SK-N-SH (cell line): ENCODE data around the gene FOCAD. TPM values are rescaled to one million over a fixed set of nuclear protein-coding genes. Genes with fewer than 3 reads are reported as not detected.

Experiments used
- CTCF ChIA-PET: fragments of 300-600, 350-600 bp; formaldehyde crosslinking; extraction: SDS; loops from one replicate; lab custom pipeline; 2021; lab: Yijun Ruan, JAX
- POLR2A ChIA-PET: fragments of 350-600 bp; sonication (Branson Sonifier 250); formaldehyde crosslinking; extraction: SDS; loops from one replicate; lab custom pipeline; 2020; ENCODE audit warnings: antibody characterized with exemption, inconsistent platforms; lab: Yijun Ruan, JAX
- DNase-seq: peaks from one replicate; pipeline ENCODE4 v3.0.0; 2012
- H2AFZ ChIP-seq: fragments of 200-600 bp; sonication (generic); 2 replicates; pipeline ENCODE4 v1.8.1; 2016; ENCODE audit warnings: antibody characterized with exemption, mild to moderate bottlenecking, low read depth
- H3F3A ChIP-seq: fragments of 200-600 bp; sonication (generic); replicated peaks from 2 replicates; pipeline ENCODE3; 2016; ENCODE audit warnings: antibody characterized with exemption, mild to moderate bottlenecking; ENCODE audit not compliant: insufficient read depth
- H3K27ac ChIP-seq, 2 experiments: fragments of 200-500 bp in 1 of 2; fragments of 200-600 bp in 1 of 2; sonication (Bioruptor generic) in 1 of 2; sonication (generic), shearing (Covaris generic) in 1 of 2; 2 replicates each; pipeline versions ENCODE4 v1.5.1 to v1.6.1; 2014 to 2016; ENCODE audit warnings: low read depth in 2 of 2, inconsistent platforms in 1 of 2, low read length in 1 of 2, mild to moderate bottlenecking in 1 of 2, mixed read lengths in 1 of 2
- H3K27me3 ChIP-seq: fragments of 200-600 bp; sonication (generic), shearing (Covaris generic); 2 replicates; pipeline ENCODE4 v1.6.1; 2016; ENCODE audit warnings: mixed run types; ENCODE audit not compliant: insufficient read depth
- H3K36me3 ChIP-seq, 2 experiments: fragments of 200-500 bp in 1 of 2; fragments of 200-600 bp in 1 of 2; sonication (Bioruptor generic) in 1 of 2; sonication (generic) in 1 of 2; replicated peaks in 1 of 2; 2 replicates each; pipeline versions ENCODE3 to v1.5.1; 2014 to 2016; ENCODE audit warnings: low read length in 1 of 2, mild to moderate bottlenecking in 1 of 2; ENCODE audit not compliant: insufficient read depth in 2 of 2, control insufficient read depth in 1 of 2
- H3K4me1 ChIP-seq, 2 experiments: fragments of 200-500 bp in 1 of 2; fragments of 200-600 bp in 1 of 2; sonication (Bioruptor generic) in 1 of 2; sonication (generic), shearing (Covaris generic) in 1 of 2; 2 replicates each; pipeline versions ENCODE4 v1.5.1 to v1.6.1; 2014 to 2016; ENCODE audit warnings: low read depth in 1 of 2, low read length in 1 of 2, mixed run types in 1 of 2; ENCODE audit not compliant: insufficient read depth in 2 of 2, control insufficient read depth in 1 of 2
- H3K4me2 ChIP-seq: fragments of 200-600 bp; sonication (generic), shearing (Covaris generic); 2 replicates; pipeline ENCODE4 v1.6.1; 2017; ENCODE audit warnings: mixed run types
- H3K4me3 ChIP-seq, 2 experiments: fragments of 200-500 bp in 1 of 2; fragments of 200-600 bp in 1 of 2; sonication (Bioruptor generic) in 1 of 2; sonication (generic), shearing (Covaris generic) in 1 of 2; 2 replicates each; pipeline versions ENCODE4 v1.5.1 to v1.8.1; 2014 to 2016; ENCODE audit warnings: low read depth in 2 of 2, inconsistent platforms in 1 of 2, low read length in 1 of 2, mild to moderate bottlenecking in 1 of 2, mixed read lengths in 1 of 2, moderate library complexity in 1 of 2
- H3K79me2 ChIP-seq: fragments of 200-600 bp; sonication (generic); 2 replicates; pipeline ENCODE4 v1.8.1; 2017; ENCODE audit warnings: mild to moderate bottlenecking; ENCODE audit not compliant: insufficient read depth
- H3K9ac ChIP-seq: fragments of 200-600 bp; sonication (generic); 2 replicates; pipeline ENCODE4 v1.6.1; 2017; ENCODE audit warnings: mixed run types
- H3K9me2 ChIP-seq: fragments of 200-600 bp; sonication (generic); 2 replicates; pipeline ENCODE4 v1.6.1; 2017; ENCODE audit warnings: mixed run types
- H3K9me3 ChIP-seq: fragments of 200-600 bp; sonication (generic); 2 replicates; pipeline ENCODE4 v1.6.1; 2017; ENCODE audit warnings: mixed run types, mild to moderate bottlenecking, moderate library complexity
- H4K20me1 ChIP-seq: fragments of 200-600 bp; sonication (generic); 2 replicates; pipeline ENCODE4 v1.6.1; 2017; ENCODE audit warnings: mild to moderate bottlenecking, mixed run types; ENCODE audit not compliant: insufficient read depth
- ELF1 ChIP-seq: IDR thresholded peaks from 2 replicates; pipeline ENCODE4 v1.4.0; 2012
- EP300 ChIP-seq, 2 experiments: IDR thresholded peaks; 2 replicates each; pipeline versions ENCODE4 v1.4.0 to v1.6.1; 2012; ENCODE audit warnings: borderline replicate concordance in 1 of 2, low read depth in 1 of 2, low read length in 1 of 2
- EZH2phosphoT487 ChIP-seq: fragments of 200-600 bp; sonication (generic); IDR thresholded peaks from 2 replicates; pipeline ENCODE4 v1.6.1; 2017; ENCODE audit warnings: low read depth, mixed run types, mild to moderate bottlenecking, antibody characterized with exemption, moderate library complexity, borderline replicate concordance
- FOXJ3 ChIP-seq: sonication (generic); formaldehyde crosslinking; IDR thresholded peaks from 2 replicates; pipeline ENCODE4 v1.5.1; 2020; ENCODE audit warnings: mild to moderate bottlenecking, missing genetic modification reagents
- FOXM1 ChIP-seq: IDR thresholded peaks from 2 replicates; pipeline ENCODE4 v1.4.0; 2012; ENCODE audit warnings: low read depth, mild to moderate bottlenecking
- GABPA ChIP-seq: IDR thresholded peaks from 2 replicates; pipeline ENCODE4 v1.4.0; 2012; ENCODE audit warnings: low read depth, mild to moderate bottlenecking
- MXI1 ChIP-seq: IDR thresholded peaks from 2 replicates; pipeline ENCODE4 v1.6.1; 2012; ENCODE audit warnings: mild to moderate bottlenecking, low read depth, low read length, improper control_type of control experiment
- RXRA ChIP-seq: IDR thresholded peaks from 2 replicates; pipeline ENCODE4 v1.4.0; 2012; ENCODE audit warnings: low read depth, mild to moderate bottlenecking, borderline replicate concordance
- TCF12 ChIP-seq: IDR thresholded peaks from 2 replicates; pipeline ENCODE4 v1.4.0; 2012
- TEAD4 ChIP-seq: IDR thresholded peaks from 2 replicates; pipeline ENCODE4 v1.4.0; 2012; ENCODE audit warnings: mild to moderate bottlenecking, borderline replicate concordance; ENCODE audit not compliant: insufficient read depth
- YY1 ChIP-seq: IDR thresholded peaks from 2 replicates; pipeline ENCODE4 v1.4.0; 2012; ENCODE audit warnings: low read depth, mild to moderate bottlenecking
- WGBS: methylation state at CpG from one replicate; pipeline ENCODE4 v1.1.6; 2017; ENCODE audit warnings: low lambda C conversion rate; 5-methylcytosine and 5-hydroxymethylcytosine counted together
- polyA plus RNA-seq, 3 experiments: library from polyadenylated mRNA; depleted of rRNA; stranded (reverse); fragments of >200 nt; gene quantifications; 2 replicates each; pipeline ENCODE4 v1.2.3, GENCODE V29; 2012
- TF ChIP-seq, protein P1 (sequence below): IDR thresholded peaks from 2 replicates; pipeline ENCODE4 v1.4.0; 2012; ENCODE audit warnings: low read depth, borderline replicate concordance
- TF ChIP-seq, protein P2 (sequence below): IDR thresholded peaks from 2 replicates; pipeline ENCODE4 v1.4.0; 2012; ENCODE audit warnings: low read depth
- TF ChIP-seq, protein P3 (sequence below): IDR thresholded peaks from 2 replicates; pipeline ENCODE4; 2012
- TF ChIP-seq, protein P4 (sequence below): IDR thresholded peaks from 2 replicates; pipeline ENCODE4 v1.4.0; 2012; ENCODE audit warnings: low read depth, borderline replicate concordance

The FOCAD gene
- polyA plus RNA-seq, 1 of the 3 experiments (the other 2 are of a cell fraction): 15.8 TPM

DNA sequence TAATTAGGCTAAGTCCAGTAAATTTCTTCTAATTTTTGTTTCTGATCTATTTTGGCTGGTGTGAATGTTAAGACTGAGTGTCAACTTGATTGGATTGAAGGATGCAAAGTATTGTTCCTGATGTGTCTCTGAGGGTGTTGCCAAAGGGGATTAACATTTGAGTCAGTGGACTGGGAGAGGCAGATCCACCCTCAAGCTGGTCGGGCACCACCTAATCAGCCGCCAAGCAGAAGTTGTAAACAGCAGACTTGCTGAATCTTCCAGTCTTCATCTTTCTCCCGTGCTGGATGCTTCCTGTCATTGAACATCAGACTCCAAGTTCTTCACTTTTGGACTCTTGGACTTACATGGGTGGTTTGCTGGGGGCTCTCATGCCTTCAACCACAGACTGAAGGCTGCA, 40.4 kb upstream of the FOCAD start:
- H3K9me3 ChIP-seq: peaks cover 2% of the 10 kb centered on the region; the same call in 1 of the 2 replicates
- H3K4me3 ChIP-seq: no peak overlapping the region
- DNase-seq: no peak
- H3K9me2 ChIP-seq: no peaks in the 10 kb centered on the region; the same call in 1 of the 2 replicates
- no peaks in the 10 kb centered on the region for H3K36me3 ChIP-seq
- H3K9ac ChIP-seq: no peak overlapping the region
- H4K20me1 ChIP-seq: no peaks in the 10 kb centered on the region
- TF ChIP-seq FOXM1: no peak
- TF ChIP-seq, protein P1, sequence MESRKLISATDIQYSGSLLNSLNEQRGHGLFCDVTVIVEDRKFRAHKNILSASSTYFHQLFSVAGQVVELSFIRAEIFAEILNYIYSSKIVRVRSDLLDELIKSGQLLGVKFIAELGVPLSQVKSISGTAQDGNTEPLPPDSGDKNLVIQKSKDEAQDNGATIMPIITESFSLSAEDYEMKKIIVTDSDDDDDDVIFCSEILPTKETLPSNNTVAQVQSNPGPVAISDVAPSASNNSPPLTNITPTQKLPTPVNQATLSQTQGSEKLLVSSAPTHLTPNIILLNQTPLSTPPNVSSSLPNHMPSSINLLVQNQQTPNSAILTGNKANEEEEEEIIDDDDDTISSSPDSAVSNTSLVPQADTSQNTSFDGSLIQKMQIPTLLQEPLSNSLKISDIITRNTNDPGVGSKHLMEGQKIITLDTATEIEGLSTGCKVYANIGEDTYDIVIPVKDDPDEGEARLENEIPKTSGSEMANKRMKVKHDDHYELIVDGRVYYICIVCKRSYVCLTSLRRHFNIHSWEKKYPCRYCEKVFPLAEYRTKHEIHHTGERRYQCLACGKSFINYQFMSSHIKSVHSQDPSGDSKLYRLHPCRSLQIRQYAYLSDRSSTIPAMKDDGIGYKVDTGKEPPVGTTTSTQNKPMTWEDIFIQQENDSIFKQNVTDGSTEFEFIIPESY: no peak
- TF ChIP-seq RXRA: no peak
- TF ChIP-seq ELF1: no peak
- TF ChIP-seq, protein P2, sequence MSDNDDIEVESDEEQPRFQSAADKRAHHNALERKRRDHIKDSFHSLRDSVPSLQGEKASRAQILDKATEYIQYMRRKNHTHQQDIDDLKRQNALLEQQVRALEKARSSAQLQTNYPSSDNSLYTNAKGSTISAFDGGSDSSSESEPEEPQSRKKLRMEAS: no peak
- no peak for TF ChIP-seq TEAD4
- TF ChIP-seq MXI1: no peak
- no peak for TF ChIP-seq YY1
- TF ChIP-seq, protein P3, sequence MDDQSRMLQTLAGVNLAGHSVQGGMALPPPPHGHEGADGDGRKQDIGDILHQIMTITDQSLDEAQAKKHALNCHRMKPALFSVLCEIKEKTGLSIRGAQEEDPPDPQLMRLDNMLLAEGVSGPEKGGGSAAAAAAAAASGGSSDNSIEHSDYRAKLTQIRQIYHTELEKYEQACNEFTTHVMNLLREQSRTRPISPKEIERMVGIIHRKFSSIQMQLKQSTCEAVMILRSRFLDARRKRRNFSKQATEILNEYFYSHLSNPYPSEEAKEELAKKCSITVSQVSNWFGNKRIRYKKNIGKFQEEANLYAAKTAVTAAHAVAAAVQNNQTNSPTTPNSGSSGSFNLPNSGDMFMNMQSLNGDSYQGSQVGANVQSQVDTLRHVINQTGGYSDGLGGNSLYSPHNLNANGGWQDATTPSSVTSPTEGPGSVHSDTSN: no peak
- no peak for TF ChIP-seq EP300 (IDR thresholded peaks at IDR 0.05; ENCODE audit: borderline replicate concordance in 1 of 2, low read depth in 1 of 2, low read length in 1 of 2)
- no peak for TF ChIP-seq FOXJ3 (CRISPR knock-in tag)
- no peak for TF ChIP-seq TCF12
- TF ChIP-seq, all 33 proteins: peak for 0
- CTCF ChIA-PET: interaction anchor here (1.1 kb wide), 1 partner anchor 18 kb away, joined by 4 read pairs; no protein-coding TSS in a partner anchor
- no peaks in the 10 kb centered on the region for H3K79me2 ChIP-seq
- H3F3A ChIP-seq: peaks cover 3% of the 10 kb centered on the region
- H3K4me2 ChIP-seq: no peak overlapping the region
- POLR2A ChIA-PET: no interaction called here
- H3K4me1 ChIP-seq: peaks cover 0 to 8% of the 10 kb centered on the region in 2 experiments; a peak in 2 of 4 replicates
- H3K27me3 ChIP-seq: no peaks in the 10 kb centered on the region
- no peak overlapping the region for H3K27ac ChIP-seq
- WGBS: 71% methylated on average over 2 of the region's 3 CpGs
- no peak overlapping the region for H2AFZ ChIP-seq

DNA sequence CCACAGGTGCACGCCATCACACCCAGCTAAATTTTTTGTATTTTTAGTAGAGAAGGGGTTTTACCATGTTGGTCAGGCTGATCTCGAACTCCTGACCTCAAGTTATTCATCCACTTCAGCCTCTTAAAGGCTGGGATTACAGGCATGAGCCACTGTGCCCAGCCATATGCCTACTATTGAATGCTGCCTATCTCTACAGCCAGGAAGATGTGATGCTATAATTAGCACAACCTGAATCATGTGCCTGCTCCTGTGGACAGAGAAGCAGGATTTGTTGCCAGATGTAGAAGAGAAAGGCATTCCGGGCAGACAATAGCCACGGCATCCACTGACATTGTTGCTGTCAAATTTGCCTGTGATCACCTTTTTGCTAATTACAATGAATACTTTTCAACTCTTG, 37.4 kb upstream of the FOCAD start:
- Histone ChIP-seq H3K9me2 (no peaks in the 10 kb centered on the region; the same call in 1 of the 2 replicates), H4K20me1 (no peaks in the 10 kb centered on the region), H3K4me2 (no peak overlapping the region), H3K27ac (no peak overlapping the region), H3K9me3 (peaks cover 4% of the 10 kb centered on the region; the same call in 1 of the 2 replicates)
- 78% methylated on average over 4 of the region's 4 CpGs for WGBS
- no peak for TF ChIP-seq GABPA
- TF ChIP-seq, protein P4, sequence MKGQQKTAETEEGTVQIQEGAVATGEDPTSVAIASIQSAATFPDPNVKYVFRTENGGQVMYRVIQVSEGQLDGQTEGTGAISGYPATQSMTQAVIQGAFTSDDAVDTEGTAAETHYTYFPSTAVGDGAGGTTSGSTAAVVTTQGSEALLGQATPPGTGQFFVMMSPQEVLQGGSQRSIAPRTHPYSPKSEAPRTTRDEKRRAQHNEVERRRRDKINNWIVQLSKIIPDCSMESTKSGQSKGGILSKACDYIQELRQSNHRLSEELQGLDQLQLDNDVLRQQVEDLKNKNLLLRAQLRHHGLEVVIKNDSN: no peak
- TF ChIP-seq EZH2phosphoT487: no peak
- TF ChIP-seq, all 33 proteins: peak for 0
- H3K36me3 ChIP-seq: no peaks in the 10 kb centered on the region
- no peak overlapping the region for H3K9ac ChIP-seq
- POLR2A ChIA-PET: no interaction called here
- H2AFZ ChIP-seq: no peak overlapping the region
- no peaks in the 10 kb centered on the region for H3K27me3 ChIP-seq
- H3K4me3 ChIP-seq: no peak overlapping the region
- H3K4me1 ChIP-seq: no peaks in the 10 kb centered on the region; a peak in 1 of 4 replicates
- H3K79me2 ChIP-seq: no peaks in the 10 kb centered on the region
- DNase-seq: no peak
- CTCF ChIA-PET: no interaction called here
- H3F3A ChIP-seq: no peaks in the 10 kb centered on the region
